CMK (cell line): ENCODE data around the gene TATDN3.
"Not testable (repeated sequence)": the region's sequence is repeated elsewhere in the genome, so short reads cannot be mapped to it uniquely, and the experiment has no call there.

ENCODE experiments used
- DNase-seq: peaks from one replicate; pipeline ENCODE4 v3.0.0-alpha.2; 2010; ENCODE audit warnings: low read depth

The TATDN3 gene

GRCh38 chr1:212775241-212775640 is 16.5 kb upstream of the TATDN3 start:
- no peak for DNase-seq

GRCh38 chr1:212777151-212777550 is 14.5 kb upstream of the TATDN3 start:
- no peak for DNase-seq

- DNase-seq, result not testable (repeated sequence)
Measured at GRCh38 chr1:212779086-212779485, 12.6 kb upstream of the TATDN3 start.

- no peak for DNase-seq
Measured at GRCh38 chr1:212780759-212781158, 10.9 kb upstream of the TATDN3 start.

GRCh38 chr1:212781225-212781624 is 10.5 kb upstream of the TATDN3 start:
- DNase-seq, result no peak

- no peak for DNase-seq
Measured at GRCh38 chr1:212782422-212783154, 9.1 kb upstream of the TATDN3 start.

GRCh38 chr1:212783976-212784375 is 7.7 kb upstream of the TATDN3 start:
- no peak for DNase-seq

GRCh38 chr1:212785871-212786270 is 5.8 kb upstream of the TATDN3 start:
- DNase-seq, result no peak

- DNase-seq, result no peak
Measured at GRCh38 chr1:212791261-212791675, 426 bp upstream of the TATDN3 start.

- no peak for DNase-seq
Measured at GRCh38 chr1:212792396-212792908, 758 bp downstream of the TATDN3 start.

GRCh38 chr1:212794561-212795014 is 2.9 kb downstream of the TATDN3 start:
- no peak for DNase-seq

- no peak for DNase-seq
Measured at GRCh38 chr1:212797681-212798080, 6.0 kb downstream of the TATDN3 start.

- no peak for DNase-seq
Measured at GRCh38 chr1:212805767-212806166, 14.1 kb downstream of the TATDN3 start.

- DNase-seq, result no peak
Measured at GRCh38 chr1:212814537-212815334, 23.0 kb downstream of the TATDN3 start.

- DNase-seq, result no peak
Measured at GRCh38 chr1:212816567-212817278, 25.0 kb downstream of the TATDN3 start.

GRCh38 chr1:212819726-212820125 is 28.0 kb downstream of the TATDN3 start:
- no peak for DNase-seq

- no peak for DNase-seq
Measured at GRCh38 chr1:212820969-212821368, 29.3 kb downstream of the TATDN3 start.

- DNase-seq, result no peak
Measured at GRCh38 chr1:212822956-212823355, 31.3 kb downstream of the TATDN3 start.

GRCh38 chr1:212824201-212824600 is 32.5 kb downstream of the TATDN3 start:
- no peak for DNase-seq

- no peak for DNase-seq
Measured at GRCh38 chr1:212825798-212826452, 34.2 kb downstream of the TATDN3 start.

- no peak for DNase-seq
Measured at GRCh38 chr1:212827171-212827776, 35.6 kb downstream of the TATDN3 start.
